ENCODE measurements around the gene TBC1D9.

GRCh38 chr4:140735779-140736391, 20.3 kb downstream of the TBC1D9 start:
- no peak for TF ChIP-seq TCF7L2 (IDR thresholded peaks at IDR 0.05; ENCODE audit: borderline replicate concordance, extremely low read depth, insufficient read depth, insufficient read length)
- TF ChIP-seq CTCF (IDR thresholded peaks at IDR 0.05 in 2 of 3, conservative IDR thresholded peaks at IDR 0.05 in 1 of 3; ENCODE audit: borderline replicate concordance in 1 of 3, insufficient read depth in 1 of 3, low read depth in 2 of 3, low read length in 2 of 3): no peak
- TF ChIP-seq SRF (IDR thresholded peaks at IDR 0.05; ENCODE audit: low read depth): no peak
- TF ChIP-seq POLR2A (IDR thresholded peaks at IDR 0.05; ENCODE audit: borderline replicate concordance, extremely low read depth, insufficient read depth, insufficient read length): no peak
- TF ChIP-seq RAD21 (IDR thresholded peaks at IDR 0.05; ENCODE audit: low read depth): no peak
- TF ChIP-seq, protein P1, sequence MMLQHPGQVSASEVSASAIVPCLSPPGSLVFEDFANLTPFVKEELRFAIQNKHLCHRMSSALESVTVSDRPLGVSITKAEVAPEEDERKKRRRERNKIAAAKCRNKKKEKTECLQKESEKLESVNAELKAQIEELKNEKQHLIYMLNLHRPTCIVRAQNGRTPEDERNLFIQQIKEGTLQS (IDR thresholded peaks at IDR 0.05): no peak
- TF ChIP-seq ZFX (IDR thresholded peaks at IDR 0.05): no peak
- no peak for TF ChIP-seq POLR2AphosphoS5 (IDR thresholded peaks at IDR 0.05; ENCODE audit: low read depth, low read length)
- TF ChIP-seq YY1 (IDR thresholded peaks at IDR 0.05; ENCODE audit: extremely low read depth, insufficient replicate concordance, low read depth, low read length): no peak
- no peak for TF ChIP-seq EZH2 (IDR thresholded peaks at IDR 0.05)
- no peak for TF ChIP-seq EGR1 (IDR thresholded peaks at IDR 0.05; ENCODE audit: low read depth)
- TF ChIP-seq ZNF274 (IDR thresholded peaks at IDR 0.05; ENCODE audit: low read depth, low read length): no peak
- no peak for TF ChIP-seq SP1 (IDR thresholded peaks at IDR 0.05; ENCODE audit: low read depth)
